SU-DHL-6 (cell line): ENCODE measurements around the gene TBRG4.

Source experiments
- CTCF ChIP-seq: fragments of 200-600 bp; sonication (generic); IDR thresholded peaks from one replicate; pipeline ENCODE4 v1.5.1; 2017; ENCODE audit warnings: antibody characterized with exemption, mild to moderate bottlenecking, low read length, moderate library complexity; ENCODE audit not compliant: insufficient read depth, poor library complexity, severe bottlenecking
- EZH2phosphoT487 ChIP-seq: fragments of 200-600 bp; sonication (generic), shearing (Covaris generic); conservative IDR thresholded peaks from 2 replicates; pipeline ENCODE4 v1.6.1; 2018; ENCODE audit warnings: mild to moderate bottlenecking, antibody characterized with exemption, low read length, moderate library complexity, mixed read lengths

GRCh38 chr7:45092100-45092930 is 19.2 kb downstream of the TBRG4 start:
- no peak for TF ChIP-seq CTCF
- no peak for TF ChIP-seq EZH2phosphoT487
